GM10847 (cell line): ENCODE measurements around the gene MTFMT.

Experiments
- POLR2A ChIP-seq: IDR thresholded peaks from 2 replicates; pipeline ENCODE4 v1.6.1; 2011; ENCODE audit not compliant: insufficient read length; ENCODE audit errors: extremely low read depth

The MTFMT gene

GRCh38 chr15:65066001-65066634 lies 36.7 kb upstream of the MTFMT start:
- no peak for TF ChIP-seq POLR2A

- TF ChIP-seq POLR2A = no peak
Measured at GRCh38 chr15:65062726-65063125, 33.3 kb upstream of the MTFMT start.

- no peak for TF ChIP-seq POLR2A
Measured at GRCh38 chr15:65062061-65062460, 32.6 kb upstream of the MTFMT start.

GRCh38 chr15:65060641-65061397 lies 31.4 kb upstream of the MTFMT start:
- no peak for TF ChIP-seq POLR2A

- TF ChIP-seq POLR2A = no peak
Measured at GRCh38 chr15:65059931-65060596, 30.6 kb upstream of the MTFMT start.

- TF ChIP-seq POLR2A = no peak
Measured at GRCh38 chr15:65059369-65059750, 29.9 kb upstream of the MTFMT start.

- TF ChIP-seq POLR2A = no peak
Measured at GRCh38 chr15:65058394-65059368, 29.2 kb upstream of the MTFMT start.

- TF ChIP-seq POLR2A = no peak
Measured at GRCh38 chr15:65057549-65057940, 28.1 kb upstream of the MTFMT start.

- no peak for TF ChIP-seq POLR2A
Measured at GRCh38 chr15:65056868-65057548, 27.6 kb upstream of the MTFMT start.

GRCh38 chr15:65056106-65056505 lies 26.7 kb upstream of the MTFMT start:
- no peak for TF ChIP-seq POLR2A

GRCh38 chr15:65055201-65055870 lies 25.9 kb upstream of the MTFMT start:
- TF ChIP-seq POLR2A = no peak

GRCh38 chr15:65054333-65055200 lies 25.1 kb upstream of the MTFMT start:
- no peak for TF ChIP-seq POLR2A

GRCh38 chr15:65052956-65053355 lies 23.5 kb upstream of the MTFMT start:
- no peak for TF ChIP-seq POLR2A
